Activated CD4-positive, alpha-beta T cell treated with anti-CD3 and anti-CD28 coated beads, Interleukin-2, amount 10 ng/mL, durations not matched to agents 24 days and 14 days (primary cell): ENCODE measurements around the gene MACROD2. TPM values are rescaled to one million over a fixed set of nuclear protein-coding genes. Genes with fewer than 3 reads are reported as not detected.

Experiments
- DNase-seq: peaks from one replicate; pipeline ENCODE4 v3.0.0; 2022
- H3K27ac Mint-ChIP-seq: one replicate; pipeline ENCODE4 v1.8.0; 2022; ENCODE audit warnings: mild to moderate bottlenecking, mixed read lengths
- H3K27me3 Mint-ChIP-seq: one replicate; pipeline ENCODE4 v1.8.0; 2022; ENCODE audit warnings: mixed read lengths
- H3K36me3 Mint-ChIP-seq: one replicate; pipeline ENCODE4 v1.8.0; 2022; ENCODE audit warnings: low read depth, mild to moderate bottlenecking, mixed read lengths
- H3K4me1 Mint-ChIP-seq: one replicate; pipeline ENCODE4 v1.8.0; 2021; ENCODE audit warnings: mixed read lengths
- H3K4me3 Mint-ChIP-seq: one replicate; pipeline ENCODE4 v1.8.0; 2022; ENCODE audit warnings: mild to moderate bottlenecking, moderate library complexity, mixed read lengths
- H3K9me3 Mint-ChIP-seq: one replicate; pipeline ENCODE4 v1.8.0; 2021; ENCODE audit warnings: mixed read lengths
- intact Hi-C: fragments of 100-400 bp; cut with micrococcal nuclease; formaldehyde crosslinking; loops from one replicate; pipeline ENCODE4 v1.15.1; 2023
- total RNA-seq: library from RNA; stranded (reverse); gene quantifications from 2 replicates; pipeline ENCODE4 v1.2.3, GENCODE V29; 2022

The MACROD2 gene
- total RNA-seq, 1 donor from 2014 or later: not detected

- no peaks in the 10 kb centered on the region for H3K27me3 Mint-ChIP-seq
- DNase-seq: no peak
- intact Hi-C loops: no loop called here
- peaks cover 8% of the 10 kb centered on the region for H3K9me3 Mint-ChIP-seq
- H3K27ac Mint-ChIP-seq: no peak overlapping the region
- no peak overlapping the region for H3K4me3 Mint-ChIP-seq
- H3K36me3 Mint-ChIP-seq: no peaks in the 10 kb centered on the region
- no peaks in the 10 kb centered on the region for H3K4me1 Mint-ChIP-seq
Measured at GRCh38 chr20:14531786-14532185, 536.5 kb downstream of the MACROD2 start.

GRCh38 chr20:14536738-14537137 is 541.4 kb downstream of the MACROD2 start:
- H3K36me3 Mint-ChIP-seq: no peaks in the 10 kb centered on the region
- no peaks in the 10 kb centered on the region for H3K27me3 Mint-ChIP-seq
- H3K4me1 Mint-ChIP-seq: no peaks in the 10 kb centered on the region
- no peaks in the 10 kb centered on the region for H3K9me3 Mint-ChIP-seq
- intact Hi-C loops: no loop called here
- no peak overlapping the region for H3K27ac Mint-ChIP-seq
- DNase-seq: no peak
- no peak overlapping the region for H3K4me3 Mint-ChIP-seq

- intact Hi-C loops: no loop called here
- no peaks in the 10 kb centered on the region for H3K9me3 Mint-ChIP-seq
- H3K27ac Mint-ChIP-seq: no peak overlapping the region
- H3K4me1 Mint-ChIP-seq: no peaks in the 10 kb centered on the region
- no peak for DNase-seq
- H3K4me3 Mint-ChIP-seq: no peak overlapping the region
- no peaks in the 10 kb centered on the region for H3K27me3 Mint-ChIP-seq
- no peaks in the 10 kb centered on the region for H3K36me3 Mint-ChIP-seq
Measured at GRCh38 chr20:14538433-14538832, 543.1 kb downstream of the MACROD2 start.

GRCh38 chr20:14543040-14543439 is 547.7 kb downstream of the MACROD2 start:
- Mint-ChIP-seq H3K9me3 (no peaks in the 10 kb centered on the region), H3K4me3 (no peak overlapping the region), H3K27me3 (no peaks in the 10 kb centered on the region), H3K4me1 (no peaks in the 10 kb centered on the region), H3K36me3 (no peaks in the 10 kb centered on the region), H3K27ac (no peak overlapping the region)
- intact Hi-C loops: no loop called here
- DNase-seq: no peak

GRCh38 chr20:14544688-14545087 is 549.4 kb downstream of the MACROD2 start:
- no peak overlapping the region for H3K27ac Mint-ChIP-seq
- no peaks in the 10 kb centered on the region for H3K27me3 Mint-ChIP-seq
- no peaks in the 10 kb centered on the region for H3K36me3 Mint-ChIP-seq

GRCh38 chr20:14550655-14551054 is 555.3 kb downstream of the MACROD2 start:
- Mint-ChIP-seq H3K36me3 (no peaks in the 10 kb centered on the region), H3K4me1 (no peaks in the 10 kb centered on the region), H3K27ac (no peak overlapping the region), H3K9me3 (no peaks in the 10 kb centered on the region), H3K27me3 (no peaks in the 10 kb centered on the region), H3K4me3 (no peak overlapping the region)
- intact Hi-C loops: no loop called here
- no peak for DNase-seq

More at GRCh38 chr20:14544688-14545087, 549.4 kb downstream of the MACROD2 start:
- intact Hi-C loops: no loop called here
- H3K4me3 Mint-ChIP-seq: no peak overlapping the region
- no peaks in the 10 kb centered on the region for H3K9me3 Mint-ChIP-seq
- H3K4me1 Mint-ChIP-seq: no peaks in the 10 kb centered on the region
- no peak for DNase-seq

DNA sequence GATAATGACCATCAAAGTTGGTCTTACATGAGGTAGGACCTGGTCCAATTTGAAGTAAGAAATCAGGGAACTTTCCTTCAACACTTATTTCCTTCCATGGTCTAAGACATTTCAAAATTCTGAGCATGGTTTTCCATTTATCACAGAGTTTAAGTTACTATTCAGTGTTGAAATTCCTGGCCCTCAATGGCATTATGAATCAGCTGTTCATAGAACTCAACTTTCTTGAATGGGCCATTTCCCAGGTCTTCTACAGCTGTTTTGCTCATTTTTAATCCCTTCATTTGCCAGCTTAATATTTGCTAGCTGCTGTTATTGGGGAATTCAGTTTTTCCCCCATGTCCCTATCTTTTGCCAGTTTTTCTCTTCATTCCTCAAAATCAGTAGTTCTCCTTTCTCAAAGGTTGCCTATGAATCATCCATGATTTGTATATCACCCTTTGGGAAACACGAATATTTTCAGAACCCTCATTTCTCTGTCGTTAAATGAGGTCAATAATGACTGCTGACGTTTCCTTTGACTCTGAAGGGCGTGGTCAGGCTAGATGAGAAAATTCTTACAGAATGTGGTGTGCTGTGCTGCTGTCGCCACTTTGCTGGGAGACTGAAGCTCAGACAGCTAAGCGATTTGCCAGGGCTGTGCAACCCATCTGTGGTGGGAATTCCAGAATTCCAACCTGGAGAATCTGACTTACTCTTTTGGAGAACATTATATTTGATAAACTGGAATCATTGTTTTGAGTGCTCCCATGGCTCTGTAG is 558.6 kb downstream of the MACROD2 start:
- Mint-ChIP-seq H3K36me3 (no peaks in the 10 kb centered on the region), H3K27ac (no peak overlapping the region), H3K27me3 (no peaks in the 10 kb centered on the region), H3K9me3 (no peaks in the 10 kb centered on the region), H3K4me1 (no peaks in the 10 kb centered on the region), H3K4me3 (no peak overlapping the region)
- no peak for DNase-seq
- intact Hi-C loops: no loop called here

- no peaks in the 10 kb centered on the region for H3K36me3 Mint-ChIP-seq
- H3K9me3 Mint-ChIP-seq: no peaks in the 10 kb centered on the region
- no peaks in the 10 kb centered on the region for H3K4me1 Mint-ChIP-seq
- no peak for DNase-seq
- intact Hi-C loops: no loop called here
- no peak overlapping the region for H3K27ac Mint-ChIP-seq
- H3K4me3 Mint-ChIP-seq: no peak overlapping the region
- no peaks in the 10 kb centered on the region for H3K27me3 Mint-ChIP-seq
Measured at GRCh38 chr20:14555676-14556075, 560.4 kb downstream of the MACROD2 start.

DNA sequence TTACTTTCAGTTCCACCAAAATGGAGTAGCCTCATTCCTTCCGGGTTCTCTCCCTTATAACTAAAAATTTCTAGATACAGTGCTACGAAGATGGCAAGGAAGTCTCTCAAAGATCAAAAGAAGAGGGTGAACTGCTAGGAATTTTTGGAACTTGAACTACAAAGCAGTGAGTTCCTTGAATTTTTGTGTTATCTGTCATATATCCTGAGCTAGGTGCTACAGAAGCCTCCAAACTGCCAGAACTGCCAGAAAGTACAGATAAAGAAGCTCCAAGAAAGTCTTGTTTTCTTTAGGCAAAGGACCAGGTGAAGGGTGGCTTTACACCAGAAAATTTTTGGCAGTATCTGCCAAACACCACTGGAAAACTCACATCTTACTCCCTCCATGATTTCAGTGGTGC is 560.9 kb downstream of the MACROD2 start:
- no peaks in the 10 kb centered on the region for H3K36me3 Mint-ChIP-seq
- H3K4me1 Mint-ChIP-seq: no peaks in the 10 kb centered on the region
- no peaks in the 10 kb centered on the region for H3K27me3 Mint-ChIP-seq
- H3K4me3 Mint-ChIP-seq: no peak overlapping the region
- intact Hi-C loops: no loop called here
- H3K27ac Mint-ChIP-seq: no peak overlapping the region
- H3K9me3 Mint-ChIP-seq: no peaks in the 10 kb centered on the region
- no peak for DNase-seq

DNA sequence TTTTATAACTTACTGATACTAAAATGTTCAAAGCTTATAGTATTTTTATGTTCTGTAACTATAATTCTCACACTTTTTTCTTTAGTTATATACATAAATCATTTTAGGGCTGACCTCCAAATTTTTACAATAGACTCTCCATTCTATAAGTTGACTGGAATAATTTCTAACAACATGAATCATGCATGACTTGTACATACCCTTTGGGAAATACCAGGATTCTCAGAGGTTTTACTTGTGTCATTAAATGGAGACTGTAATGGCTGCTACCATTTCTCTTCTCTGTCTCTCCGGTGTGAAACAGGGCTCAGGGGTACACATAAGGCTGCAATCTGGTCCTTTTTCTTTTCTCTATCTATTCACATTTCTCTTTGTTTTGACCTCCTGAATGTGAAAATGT is 564.3 kb downstream of the MACROD2 start:
- Mint-ChIP-seq H3K27ac (no peak overlapping the region), H3K27me3 (no peaks in the 10 kb centered on the region), H3K4me1 (no peaks in the 10 kb centered on the region), H3K4me3 (no peak overlapping the region), H3K9me3 (no peaks in the 10 kb centered on the region), H3K36me3 (no peaks in the 10 kb centered on the region)
- no peak for DNase-seq
- intact Hi-C loops: no loop called here

DNA sequence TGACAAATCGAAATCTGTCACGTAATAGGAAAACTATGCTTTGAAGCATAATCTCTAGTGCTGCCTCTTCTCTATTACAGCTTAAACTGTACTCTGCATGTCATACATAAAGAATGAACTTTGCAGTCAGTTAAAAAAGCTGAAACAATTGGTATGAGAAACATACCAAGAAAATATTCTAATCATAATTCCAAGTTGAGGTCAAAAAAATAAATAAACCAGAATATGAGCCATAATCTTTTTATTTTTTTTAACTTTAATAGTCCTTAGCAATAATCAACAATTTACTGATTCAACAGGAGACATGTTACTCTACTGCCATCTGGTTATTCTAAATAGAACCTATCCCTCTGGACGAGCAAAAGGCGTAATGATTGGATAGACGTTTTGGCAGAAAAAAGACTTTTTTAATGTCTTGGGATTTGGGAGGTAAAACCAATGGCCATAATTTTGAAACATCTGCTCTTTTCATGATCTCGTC is 566.5 kb downstream of the MACROD2 start:
- H3K36me3 Mint-ChIP-seq: no peaks in the 10 kb centered on the region
- peaks cover 4% of the 10 kb centered on the region for H3K9me3 Mint-ChIP-seq
- no peak for DNase-seq
- no peak overlapping the region for H3K27ac Mint-ChIP-seq
- H3K4me3 Mint-ChIP-seq: no peak overlapping the region
- H3K4me1 Mint-ChIP-seq: no peaks in the 10 kb centered on the region
- intact Hi-C loops: no loop called here
- no peaks in the 10 kb centered on the region for H3K27me3 Mint-ChIP-seq

- Mint-ChIP-seq H3K27ac (no peak overlapping the region), H3K4me3 (no peak overlapping the region), H3K9me3 (peaks cover 4% of the 10 kb centered on the region), H3K27me3 (no peaks in the 10 kb centered on the region), H3K4me1 (no peaks in the 10 kb centered on the region), H3K36me3 (no peaks in the 10 kb centered on the region)
- intact Hi-C loops: no loop called here
- DNase-seq: no peak
Measured at GRCh38 chr20:14562981-14563380, 567.7 kb downstream of the MACROD2 start.

DNA sequence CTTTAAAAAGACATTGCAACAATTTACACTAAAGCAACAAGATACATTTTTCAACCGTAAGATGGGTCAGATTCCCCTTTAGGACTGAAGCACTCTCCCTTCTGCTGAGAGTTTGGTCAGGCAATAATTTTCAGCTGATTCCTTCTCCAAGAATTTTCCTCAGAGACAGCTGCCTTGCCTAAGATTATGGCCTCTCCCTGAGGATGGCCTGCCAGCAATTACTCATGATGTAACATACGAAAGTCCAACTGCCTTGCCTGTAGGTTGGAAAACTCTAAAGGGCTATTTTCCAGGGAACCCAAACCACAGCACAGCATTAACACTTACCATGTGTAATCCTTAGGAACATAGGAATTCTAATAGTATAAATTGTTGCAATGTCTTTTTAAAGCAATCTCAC is 571.2 kb downstream of the MACROD2 start:
- Mint-ChIP-seq H3K4me3 (no peak overlapping the region), H3K36me3 (no peaks in the 10 kb centered on the region), H3K27ac (no peak overlapping the region), H3K4me1 (no peaks in the 10 kb centered on the region), H3K9me3 (peaks cover 4% of the 10 kb centered on the region), H3K27me3 (no peaks in the 10 kb centered on the region)
- DNase-seq: no peak
- intact Hi-C loops: no loop called here

DNA sequence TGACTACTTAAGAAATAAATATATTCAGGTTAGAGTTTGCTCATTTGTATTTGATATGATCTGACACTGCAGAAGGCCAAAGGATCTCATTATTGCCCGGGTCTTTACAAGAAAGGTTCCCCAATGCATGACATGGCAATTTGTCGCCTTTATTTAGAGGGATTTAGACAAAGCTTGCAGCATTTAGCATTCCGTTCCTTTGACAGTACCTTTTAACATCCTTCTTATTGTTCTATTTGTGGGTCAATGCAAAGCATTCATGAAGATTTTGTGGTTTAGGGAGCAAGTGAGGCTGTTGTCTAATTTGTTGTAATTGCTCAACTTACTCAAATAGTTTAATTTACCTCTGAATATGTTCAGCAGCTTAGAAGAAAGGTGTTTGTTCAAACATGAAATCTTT is 572.9 kb downstream of the MACROD2 start:
- no peak for DNase-seq
- H3K9me3 Mint-ChIP-seq: peaks cover 4% of the 10 kb centered on the region
- H3K4me3 Mint-ChIP-seq: no peak overlapping the region
- no peaks in the 10 kb centered on the region for H3K27me3 Mint-ChIP-seq
- H3K27ac Mint-ChIP-seq: no peak overlapping the region
- no peaks in the 10 kb centered on the region for H3K36me3 Mint-ChIP-seq
- intact Hi-C loops: no loop called here
- no peaks in the 10 kb centered on the region for H3K4me1 Mint-ChIP-seq

GRCh38 chr20:14568701-14569100 is 573.4 kb downstream of the MACROD2 start:
- no peak overlapping the region for H3K4me3 Mint-ChIP-seq
- H3K9me3 Mint-ChIP-seq: peaks cover 4% of the 10 kb centered on the region
- H3K4me1 Mint-ChIP-seq: no peaks in the 10 kb centered on the region
- no peak overlapping the region for H3K27ac Mint-ChIP-seq
- H3K36me3 Mint-ChIP-seq: no peaks in the 10 kb centered on the region
- intact Hi-C loops: no loop called here
- H3K27me3 Mint-ChIP-seq: no peaks in the 10 kb centered on the region
- no peak for DNase-seq
